Measurements from ENCODE around the gene USP6NL. TPM values are rescaled to one million over a fixed set of nuclear protein-coding genes. Genes with fewer than 3 reads are reported as not detected.

Gene USP6NL
- total RNA-seq, 1 experiment from 2014 or later: 38.7 TPM

- Histone ChIP-seq H3K36me3 (ENCODE audit: insufficient read depth, low read length, poor library complexity, severe bottlenecking) (no peaks in the 10 kb centered on the region), H3K27ac (ENCODE audit: low read depth, low read length, poor library complexity, severe bottlenecking) (peak overlapping the region; percentile 38), H3K4me3 (ENCODE audit: low read depth, low read length, poor library complexity, severe bottlenecking) (no peak overlapping the region), H3K9me3 (ENCODE audit: low read depth, low read length, poor library complexity, severe bottlenecking) (no peaks in the 10 kb centered on the region), H3K4me1 (ENCODE audit: insufficient read depth, low read length, poor library complexity, severe bottlenecking) (peaks cover 68% of the 10 kb centered on the region), H3K27me3 (replicated peaks; ENCODE audit: insufficient read depth, low read depth, low read length, poor library complexity) (no peaks in the 10 kb centered on the region)
- ChIA-PET CTCF (no interaction called here), POLR2A (ENCODE audit: low non-redundant PET) (no interaction called here)
- BruUV-seq (replicated peaks): no TSS peak
- no peak for DNase-seq (ENCODE audit: low spot score)
- TF ChIP-seq CTCF (conservative IDR thresholded peaks at IDR 0.05; ENCODE audit: low read depth, low read length): no peak
- no peak for TF ChIP-seq EZH2 (IDR thresholded peaks at IDR 0.05; ENCODE audit: borderline replicate concordance, low read depth, low read length, poor library complexity, severe bottlenecking)
- intact Hi-C loops (cut with micrococcal nuclease; ENCODE audit: unreplicated experiment): no loop called here
These were observed 16.1 kb downstream of the USP6NL start for GRCh38 chr10:11595395-11595692.

GRCh38 chr10:11594589-11595394 lies 16.7 kb downstream of the USP6NL start:
- CTCF ChIA-PET: no interaction called here
- no TSS peak for BruUV-seq (replicated peaks)
- intact Hi-C loops (cut with micrococcal nuclease; ENCODE audit: unreplicated experiment): no loop called here

GRCh38 chr10:11593612-11594011 lies 17.8 kb downstream of the USP6NL start:
- no TSS peak for BruUV-seq (replicated peaks)
- ChIA-PET POLR2A (ENCODE audit: low non-redundant PET) (no interaction called here), CTCF (no interaction called here)
- intact Hi-C loops (cut with micrococcal nuclease; ENCODE audit: unreplicated experiment): no loop called here
- H3K9me3 ChIP-seq (ENCODE audit: low read depth, low read length, poor library complexity, severe bottlenecking): no peaks in the 10 kb centered on the region
- peaks cover 71% of the 10 kb centered on the region for H3K4me1 ChIP-seq (ENCODE audit: insufficient read depth, low read length, poor library complexity, severe bottlenecking)
- no peak overlapping the region for H3K4me3 ChIP-seq (ENCODE audit: low read depth, low read length, poor library complexity, severe bottlenecking)
- TF ChIP-seq CTCF (conservative IDR thresholded peaks at IDR 0.05; ENCODE audit: low read depth, low read length) (no peak), EZH2 (IDR thresholded peaks at IDR 0.05; ENCODE audit: borderline replicate concordance, low read depth, low read length, poor library complexity, severe bottlenecking) (no peak)
- no peak overlapping the region for H3K27ac ChIP-seq (ENCODE audit: low read depth, low read length, poor library complexity, severe bottlenecking)
- H3K36me3 ChIP-seq (ENCODE audit: insufficient read depth, low read length, poor library complexity, severe bottlenecking): no peaks in the 10 kb centered on the region
- no peaks in the 10 kb centered on the region for H3K27me3 ChIP-seq (replicated peaks; ENCODE audit: insufficient read depth, low read depth, low read length, poor library complexity)
- no peak for DNase-seq (ENCODE audit: low spot score)

More at GRCh38 chr10:11594589-11595394, 16.7 kb downstream of the USP6NL start:
- POLR2A ChIA-PET (ENCODE audit: low non-redundant PET): no interaction called here
- Histone ChIP-seq H3K4me3 (ENCODE audit: low read depth, low read length, poor library complexity, severe bottlenecking) (no peak overlapping the region), H3K4me1 (ENCODE audit: insufficient read depth, low read length, poor library complexity, severe bottlenecking) (peaks cover 73% of the 10 kb centered on the region), H3K27ac (ENCODE audit: low read depth, low read length, poor library complexity, severe bottlenecking) (peak overlapping the region; percentile 38), H3K27me3 (replicated peaks; ENCODE audit: insufficient read depth, low read depth, low read length, poor library complexity) (no peaks in the 10 kb centered on the region), H3K9me3 (ENCODE audit: low read depth, low read length, poor library complexity, severe bottlenecking) (no peaks in the 10 kb centered on the region), H3K36me3 (ENCODE audit: insufficient read depth, low read length, poor library complexity, severe bottlenecking) (no peaks in the 10 kb centered on the region)
- TF ChIP-seq EZH2 (IDR thresholded peaks at IDR 0.05; ENCODE audit: borderline replicate concordance, low read depth, low read length, poor library complexity, severe bottlenecking) (no peak), CTCF (conservative IDR thresholded peaks at IDR 0.05; ENCODE audit: low read depth, low read length) (no peak)
- DNase-seq (ENCODE audit: low spot score): no peak

All from A673 (cell line).